OCI-LY3 (cell line): ENCODE measurements around the gene FCHSD2.

ENCODE experiments used
- H2AFZ ChIP-seq: fragments of 200-600, 300-600 bp; shearing (Covaris generic); 2 replicates; pipeline ENCODE4 v1.6.0; 2014; ENCODE audit warnings: antibody characterized with exemption, low read depth, low read length
- H3K27ac ChIP-seq: fragments of 200-600, 300-600 bp; sonication (generic); 2 replicates; pipeline ENCODE4 v1.5.1; 2014; ENCODE audit warnings: mild to moderate bottlenecking, low read length, moderate library complexity, mixed read lengths
- H3K27me3 ChIP-seq: fragments of 200-600, 300-600 bp; sonication (generic); 2 replicates; pipeline ENCODE4 v1.6.1; 2014; ENCODE audit warnings: low read depth, low read length, mixed read lengths
- H3K36me3 ChIP-seq: fragments of 200-600, 300-600 bp; sonication (generic); replicated peaks from 2 replicates; pipeline ENCODE3; 2014; ENCODE audit warnings: low read depth, low read length, mixed read lengths
- H3K4me1 ChIP-seq: fragments of 300-600, 200-600 bp; sonication (generic); 2 replicates; pipeline ENCODE4 v1.6.1; 2014; ENCODE audit warnings: low read length, mixed read lengths
- H3K4me2 ChIP-seq: fragments of 200-600, 300-600 bp; sonication (generic); 2 replicates; pipeline ENCODE4 v1.6.1; 2014; ENCODE audit warnings: low read length, mixed read lengths
- H3K4me3 ChIP-seq: fragments of 300-600, 200-600 bp; sonication (generic); 2 replicates; pipeline ENCODE4 v1.5.1; 2014; ENCODE audit warnings: antibody characterized with exemption, mild to moderate bottlenecking, low read length, moderate library complexity
- H3K79me2 ChIP-seq: fragments of 300-600, 200-600 bp; shearing (Covaris generic); 2 replicates; pipeline ENCODE4 v1.6.1; 2014; ENCODE audit warnings: mild to moderate bottlenecking, low read length, mixed read lengths
- H3K9ac ChIP-seq: fragments of 300-600, 200-600 bp; shearing (Covaris generic); 2 replicates; pipeline ENCODE4 v1.6.0; 2014; ENCODE audit warnings: mild to moderate bottlenecking, low read length, moderate library complexity
- H3K9me3 ChIP-seq: fragments of 200-600, 300-600 bp; shearing (Covaris generic); 2 replicates; pipeline ENCODE4 v1.6.1; 2014; ENCODE audit warnings: low read length, mixed read lengths; ENCODE audit not compliant: insufficient read depth
- H4K20me1 ChIP-seq: fragments of 200-600, 300-600 bp; sonication (generic); 2 replicates; pipeline ENCODE4 v1.6.1; 2016; ENCODE audit warnings: low read length, mixed read lengths; ENCODE audit not compliant: insufficient read depth
- CTCF ChIP-seq: fragments of 200-600, 300-600 bp; sonication (generic); IDR thresholded peaks from 2 replicates; pipeline ENCODE4 v1.5.1; 2014; ENCODE audit warnings: antibody characterized with exemption, low read length, low read depth
- EZH2phosphoT487 ChIP-seq: fragments of 200-600 bp; shearing (Covaris generic); IDR thresholded peaks from 2 replicates; pipeline ENCODE4 v1.6.1; 2018; ENCODE audit warnings: antibody characterized with exemption, mixed run types, low read depth

Gene FCHSD2

GRCh38 chr11:73160005-73160760, 18.1 kb upstream of the FCHSD2 start:
- H3K4me1 ChIP-seq, result peaks cover 62% of the 10 kb centered on the region
- H3K9ac ChIP-seq, result no peak overlapping the region
- peak overlapping the region; percentile 96; the same call in 1 of the 2 replicates for H3K4me2 ChIP-seq
- H3K27me3 ChIP-seq, result no peaks in the 10 kb centered on the region
- no peak overlapping the region for H3K4me3 ChIP-seq
- H3K27ac ChIP-seq, result no peak overlapping the region
- no peaks in the 10 kb centered on the region for H3K9me3 ChIP-seq
- TF ChIP-seq CTCF (no peak), EZH2phosphoT487 (no peak)
- H4K20me1 ChIP-seq, result no peaks in the 10 kb centered on the region
- H3K79me2 ChIP-seq, result peaks cover 60% of the 10 kb centered on the region
- peaks cover 47% of the 10 kb centered on the region for H3K36me3 ChIP-seq
- no peak overlapping the region for H2AFZ ChIP-seq

- peak overlapping the region; percentile 75 for H3K4me3 ChIP-seq
- peak overlapping the region; percentile 96 for H3K4me2 ChIP-seq
- no peaks in the 10 kb centered on the region for H4K20me1 ChIP-seq
- peaks cover 47% of the 10 kb centered on the region for H3K36me3 ChIP-seq
- H3K27ac ChIP-seq, result peak overlapping the region; percentile 96; the same call in 1 of the 2 replicates
- TF ChIP-seq CTCF (no peak), EZH2phosphoT487 (no peak)
- H3K9ac ChIP-seq, result peak overlapping the region; percentile 91
- H3K27me3 ChIP-seq, result no peaks in the 10 kb centered on the region
- no peaks in the 10 kb centered on the region for H3K9me3 ChIP-seq
- H3K79me2 ChIP-seq, result peaks cover 60% of the 10 kb centered on the region
- H3K4me1 ChIP-seq, result peaks cover 63% of the 10 kb centered on the region
- H2AFZ ChIP-seq, result no peak overlapping the region
Observed at GRCh38 chr11:73159297-73159696, 17.2 kb upstream of the FCHSD2 start.

GRCh38 chr11:73158356-73159051, 16.4 kb upstream of the FCHSD2 start:
- TF ChIP-seq EZH2phosphoT487, result no peak
- TF ChIP-seq CTCF, result no peak
- H2AFZ ChIP-seq, result no peak overlapping the region
- no peaks in the 10 kb centered on the region for H3K27me3 ChIP-seq
- no peaks in the 10 kb centered on the region for H3K9me3 ChIP-seq
- H4K20me1 ChIP-seq, result no peaks in the 10 kb centered on the region
- peak overlapping the region; percentile 96 for H3K4me2 ChIP-seq
- peak overlapping the region; percentile 91 for H3K9ac ChIP-seq
- peak overlapping the region; percentile 96 for H3K27ac ChIP-seq
- H3K4me3 ChIP-seq, result peak overlapping the region; percentile 75
- peaks cover 40% of the 10 kb centered on the region for H3K36me3 ChIP-seq
- H3K4me1 ChIP-seq, result peaks cover 71% of the 10 kb centered on the region
- H3K79me2 ChIP-seq, result peaks cover 64% of the 10 kb centered on the region
